Hepatocyte (in vitro differentiated cells): Measurements from ENCODE around the gene MGARP.

ENCODE experiments used
- CTCF ChIP-seq: fragments of 200-600 bp; sonication (generic); IDR thresholded peaks from 2 replicates; pipeline ENCODE4 v1.5.1; 2016; ENCODE audit warnings: antibody characterized with exemption, mild to moderate bottlenecking; ENCODE audit not compliant: poor library complexity
- EZH2 ChIP-seq: fragments of 200-600 bp; sonication (generic); IDR thresholded peaks from 2 replicates; pipeline ENCODE4 v1.6.1; 2016; ENCODE audit warnings: antibody characterized with exemption, mild to moderate bottlenecking, borderline replicate concordance
- EZH2phosphoT487 ChIP-seq: fragments of 200-600 bp; sonication (generic); IDR thresholded peaks from one replicate; pipeline ENCODE4 v1.6.1; 2018; ENCODE audit warnings: antibody characterized with exemption, mild to moderate bottlenecking, low read depth, moderate library complexity; ENCODE audit not compliant: unreplicated experiment, severe bottlenecking

GRCh38 chr4:139265654-139266053 lies 14.4 kb downstream of the MGARP start:
- TF ChIP-seq CTCF (no peak), EZH2phosphoT487 (no peak), EZH2 (no peak)
